ENCODE measurements around the gene SNX10. TPM values are rescaled to one million over a fixed set of nuclear protein-coding genes. Genes with fewer than 3 reads are reported as not detected.

Gene SNX10
- total and polyA plus RNA-seq, 2 of the 4 experiments (the other 2 are of a cell fraction): not detected

GRCh38 chr7:26406433-26406832 lies 114.8 kb downstream of the SNX10 start:
- Histone ChIP-seq H4K8ac (ENCODE audit: low read depth in 2 of 2, low read length in 2 of 2) (no peak overlapping the region), H3K79me1 (ENCODE audit: low read depth in 1 of 2, low read length in 2 of 2) (no peaks in the 10 kb centered on the region), H2BK20ac (ENCODE audit: low read depth, low read length) (no peak overlapping the region), H3K4me2 (ENCODE audit: low read depth, low read length) (no peak overlapping the region), H4K91ac (ENCODE audit: insufficient read depth, low read depth, low read length) (no peak overlapping the region), H3K14ac (replicated peaks; ENCODE audit: low read depth, low read length) (no peak overlapping the region), H3K4ac (ENCODE audit: low read depth, low read length) (no peak overlapping the region), H2BK15ac (ENCODE audit: low read depth, low read length) (no peak overlapping the region), H2AK5ac (ENCODE audit: low read depth, low read length) (no peak overlapping the region), H3K36me3 (ENCODE audit: control insufficient read depth, insufficient read depth, low read length) (no peaks in the 10 kb centered on the region), H3K23ac (ENCODE audit: low read depth, low read length) (no peak overlapping the region), H3K9me1 (ENCODE audit: insufficient read depth, low read length) (no peaks in the 10 kb centered on the region), H2BK5ac (ENCODE audit: low read depth, low read length, poor library complexity, severe bottlenecking) (no peak overlapping the region), H3K27ac (ENCODE audit: insufficient read depth, low read length) (no peak overlapping the region), H2BK120ac (ENCODE audit: low read depth, low read length) (no peak overlapping the region), H3K4me1 (ENCODE audit: control insufficient read depth, insufficient read depth, low read length) (no peaks in the 10 kb centered on the region), H4K5ac (ENCODE audit: low read depth, low read length) (no peak overlapping the region), H2AK9ac (replicated peaks; ENCODE audit: low read depth, low read length, poor library complexity) (no peak overlapping the region), H3K27me3 (ENCODE audit: control insufficient read depth, insufficient read depth, low read length) (peaks cover 4% of the 10 kb centered on the region; the same call in 1 of the 2 replicates), H3K9me3 (ENCODE audit: control insufficient read depth, insufficient read depth, low read length) (no peaks in the 10 kb centered on the region), H3K18ac (ENCODE audit: low read depth, low read length) (no peak overlapping the region), H2AFZ (replicated peaks; ENCODE audit: low read length, poor library complexity) (no peak overlapping the region), H3K4me3 (ENCODE audit: insufficient read depth, low read depth, low read length) (no peak overlapping the region), H4K20me1 (ENCODE audit: insufficient read depth, low read length) (no peaks in the 10 kb centered on the region), H3K56ac (ENCODE audit: extremely low read depth, insufficient read depth, low read length) (no peak overlapping the region), H3K9ac (ENCODE audit: low read depth, low read length) (no peak overlapping the region)
- intact Hi-C loops (cut with micrococcal nuclease) (no loop called here), dilution Hi-C loops (cut with HindIII; ENCODE audit: low sequenced_read_pairs, unreplicated experiment) (no loop called here), in situ Hi-C loops (cut with MboI; ENCODE audit: low sequenced_read_pairs) (no loop called here)
- ChIA-PET POLR2A (ENCODE audit: unreplicated experiment) (no interaction called here), CTCF (no interaction called here)
- no TSS peak for BruUV-seq (replicated peaks)
- no peak for ATAC-seq (ENCODE audit: low read depth)
- TF ChIP-seq RCOR1 (IDR thresholded peaks at IDR 0.05; ENCODE audit: insufficient replicate concordance, low read length) (no peak), MAFK (IDR thresholded peaks at IDR 0.05; ENCODE audit: low read depth, low read length) (no peak), POLR2A (IDR thresholded peaks at IDR 0.05; ENCODE audit: low read depth, low read length) (no peak), SMC3 (IDR thresholded peaks at IDR 0.05; ENCODE audit: low read depth, low read length) (no peak), NFE2L2 (IDR thresholded peaks at IDR 0.05; ENCODE audit: low read depth, low read length) (no peak), BHLHE40 (IDR thresholded peaks at IDR 0.05; ENCODE audit: low read depth, low read length) (no peak), CHD1 (IDR thresholded peaks at IDR 0.05; ENCODE audit: low read depth, low read length) (no peak), MAZ (IDR thresholded peaks at IDR 0.05; ENCODE audit: borderline replicate concordance, low read depth, low read length) (no peak), CEBPB (IDR thresholded peaks at IDR 0.05; ENCODE audit: low read depth, low read length) (no peak)
- no CpG with 5 or more reads among the region's 2 CpGs for WGBS, 2 experiments (ENCODE audit: extremely low coverage in 2 of 2, insufficient read length in 1 of 2)
- no peak for DNase-seq

Measured in IMR-90 (cell line).